Vagina (tissue), 2 donors: Measurements from ENCODE around the gene NLRP1.

Source experiments
- CTCF ChIP-seq, 3 experiments: fragments of 450-650 bp in 2 of 3; fragments of 200-600 bp in 1 of 3; sonication (generic) in 1 of 3; IDR thresholded peaks; one replicate each; pipeline ENCODE4 v1.5.1; 2017 to 2019; ENCODE audit warnings: antibody characterized with exemption in 3 of 3, mild to moderate bottlenecking in 2 of 3, moderate library complexity in 2 of 3
- POLR2A ChIP-seq, 2 donors: fragments of 450-650 bp; IDR thresholded peaks; one replicate each; pipeline ENCODE4 v1.6.1; 2017; ENCODE audit warnings: antibody characterized with exemption in 2 of 2, mild to moderate bottlenecking in 2 of 2, moderate library complexity in 2 of 2
- POLR2AphosphoS5 ChIP-seq, 2 donors: sonication (generic); formaldehyde crosslinking; IDR thresholded peaks; one replicate each; pipeline ENCODE4 v1.9.0; 2017; ENCODE audit warnings: antibody characterized with exemption in 2 of 2, mild to moderate bottlenecking in 2 of 2, low read depth in 1 of 2; ENCODE audit not compliant: insufficient read depth in 1 of 2

GRCh38 chr17:5588584-5588983 lies 4.3 kb upstream of the NLRP1 start:
- TF ChIP-seq CTCF (IDR thresholded peaks at IDR 0.05): no peak
- TF ChIP-seq POLR2A (IDR thresholded peaks at IDR 0.05): no peak
- no peak for TF ChIP-seq POLR2AphosphoS5 (IDR thresholded peaks at IDR 0.05; ENCODE audit: insufficient read depth in 1 of 2, low read depth in 1 of 2)
